ENCODE results near the gene PPP1R14B.
A peak's percentile ranks its signal among the peaks of the same experiment; 100 is the strongest.

The PPP1R14B gene, protein sequence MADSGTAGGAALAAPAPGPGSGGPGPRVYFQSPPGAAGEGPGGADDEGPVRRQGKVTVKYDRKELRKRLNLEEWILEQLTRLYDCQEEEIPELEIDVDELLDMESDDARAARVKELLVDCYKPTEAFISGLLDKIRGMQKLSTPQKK

DNA sequence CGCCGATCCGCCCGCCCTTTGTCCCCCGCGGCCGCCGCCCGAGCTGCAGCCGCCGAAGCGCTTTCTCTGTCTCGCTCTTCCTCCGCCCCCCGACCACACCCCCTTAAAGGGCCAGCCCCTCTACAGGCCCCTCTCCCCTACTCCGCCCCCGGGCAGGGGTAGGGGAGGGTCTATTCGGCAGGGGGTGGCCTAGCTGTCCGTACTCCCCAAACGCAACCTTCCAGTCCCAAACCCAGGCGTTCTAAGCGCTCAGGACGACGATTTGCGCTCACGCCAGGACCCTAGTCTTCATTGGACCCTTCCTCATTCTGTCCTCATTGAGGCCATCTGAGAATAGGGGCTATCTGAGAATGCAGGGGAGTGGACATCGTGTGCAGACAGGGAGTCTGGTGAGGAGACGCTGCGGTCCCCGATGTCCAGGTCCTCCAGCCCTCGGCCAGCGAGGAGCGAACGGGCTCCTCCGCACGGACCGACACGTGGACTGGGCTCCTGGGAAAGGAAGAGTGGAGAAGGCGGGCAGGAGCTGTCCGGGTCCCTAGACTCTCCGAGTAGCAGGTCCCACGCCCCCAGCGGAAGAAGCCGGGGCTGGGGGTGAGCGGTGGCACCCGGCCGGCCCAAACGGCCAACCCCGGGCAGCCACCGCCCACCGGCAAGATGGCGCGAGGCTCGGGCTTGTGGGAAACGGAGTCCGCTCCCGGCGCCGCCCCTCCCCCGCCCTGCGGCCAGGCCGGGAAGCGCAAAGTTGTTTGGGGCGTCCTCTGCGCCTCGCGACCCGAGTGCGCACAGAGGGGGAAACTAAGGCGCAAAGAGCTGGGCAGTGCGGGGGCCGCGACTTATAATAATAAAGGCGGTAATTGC lies at the start of gene PPP1R14B:
Gene PPP1R14B (minus strand): TSS at position 73 of the 858 bp plus-strand sequence. CDS start 270 bp downstream, outside the sequence.
- FAIRE-seq: no peak

DNA sequence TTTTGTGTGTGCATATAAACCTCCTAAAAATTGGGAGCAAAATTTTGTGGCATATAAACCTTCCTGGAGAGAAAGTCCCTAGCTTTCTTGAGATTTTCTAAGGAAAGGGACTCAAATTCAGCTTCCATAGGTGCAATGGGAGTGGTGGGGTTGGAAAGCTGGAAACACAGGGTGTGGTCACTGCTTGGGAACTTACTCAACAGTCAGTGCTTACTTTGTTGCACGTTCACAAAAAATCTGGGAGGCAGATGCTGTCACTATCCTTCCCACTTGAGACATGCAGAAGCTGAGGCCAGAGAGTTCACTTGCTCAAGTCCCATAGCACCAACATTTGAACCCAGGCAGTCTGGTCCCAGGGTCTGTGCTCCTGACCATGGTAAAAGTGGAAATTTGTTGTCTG lies 49.5 kb upstream of the PPP1R14B start:
- no peak for FAIRE-seq

DNA sequence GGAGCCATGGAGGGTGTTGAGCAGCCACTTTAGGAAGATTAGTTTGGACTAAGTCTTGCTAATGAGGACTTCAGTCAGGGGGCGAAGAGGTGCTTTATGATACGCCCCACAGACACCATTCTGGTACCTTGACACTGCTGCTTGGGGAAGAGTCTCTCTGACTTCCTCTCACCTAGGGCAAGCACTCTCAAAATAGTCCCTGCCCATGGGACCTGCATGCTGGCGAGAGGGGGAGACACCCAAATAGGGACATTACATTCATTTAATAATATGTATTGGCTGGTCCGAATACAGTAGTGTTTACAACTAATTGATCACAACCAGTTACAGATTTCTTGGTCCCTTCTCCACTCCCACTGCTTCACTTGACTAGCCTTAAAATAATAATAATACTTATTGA lies 49.0 kb upstream of the PPP1R14B start:
- no peak for FAIRE-seq

DNA sequence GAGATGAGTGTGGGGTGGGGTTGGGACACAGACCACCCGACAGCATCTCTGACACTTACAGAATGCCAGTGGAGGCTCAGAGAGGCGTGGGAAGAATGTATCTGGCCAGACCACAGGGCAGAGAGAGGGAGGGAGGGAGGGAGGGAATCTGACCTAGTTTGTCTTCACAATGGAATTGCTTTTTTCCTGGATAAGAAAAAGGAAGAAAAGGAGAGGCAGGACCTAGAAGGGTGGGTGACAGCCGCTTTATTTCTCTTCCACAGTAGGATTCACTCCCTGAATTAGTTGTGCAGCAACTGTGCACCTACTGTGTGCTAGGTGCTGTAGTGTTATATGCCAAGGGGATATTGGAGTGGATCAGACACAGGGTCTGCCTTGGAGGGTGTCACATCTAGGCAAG lies 48.0 kb upstream of the PPP1R14B start:
- no peak for FAIRE-seq

DNA sequence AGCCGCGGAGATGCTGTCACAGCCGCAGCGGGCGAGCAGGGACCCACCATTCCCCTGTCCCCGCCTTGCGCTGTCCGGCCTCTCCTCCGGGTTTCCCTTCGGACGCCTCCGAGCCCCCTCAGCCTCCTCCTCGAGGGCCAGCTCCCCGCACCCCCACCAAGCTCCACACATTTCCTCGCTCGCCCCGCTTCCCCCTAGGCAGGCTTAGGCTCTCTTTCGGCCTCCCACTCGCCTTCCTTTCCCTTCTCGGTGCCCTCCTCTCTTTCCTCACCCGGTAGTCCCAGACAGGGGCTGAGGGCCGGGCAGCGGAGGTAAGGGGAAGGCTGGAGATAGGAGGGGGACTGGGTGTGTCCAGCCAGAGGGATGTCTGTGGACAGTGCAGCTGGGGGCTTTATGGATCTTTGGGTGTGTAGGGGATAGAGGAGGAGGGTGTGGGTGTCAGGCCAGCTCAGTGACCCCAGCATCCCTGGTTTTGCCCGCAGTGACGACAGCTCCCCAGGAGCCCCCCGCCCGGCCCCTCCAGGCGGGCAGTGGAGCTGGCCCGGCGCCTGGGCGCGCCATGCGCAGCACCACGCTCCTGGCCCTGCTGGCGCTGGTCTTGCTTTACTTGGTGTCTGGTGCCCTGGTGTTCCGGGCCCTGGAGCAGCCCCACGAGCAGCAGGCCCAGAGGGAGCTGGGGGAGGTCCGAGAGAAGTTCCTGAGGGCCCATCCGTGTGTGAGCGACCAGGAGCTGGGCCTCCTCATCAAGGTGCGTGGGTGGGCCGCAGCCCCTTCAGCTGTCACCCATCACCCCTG lies 45.9 kb upstream of the PPP1R14B start:
- no peak for FAIRE-seq

DNA sequence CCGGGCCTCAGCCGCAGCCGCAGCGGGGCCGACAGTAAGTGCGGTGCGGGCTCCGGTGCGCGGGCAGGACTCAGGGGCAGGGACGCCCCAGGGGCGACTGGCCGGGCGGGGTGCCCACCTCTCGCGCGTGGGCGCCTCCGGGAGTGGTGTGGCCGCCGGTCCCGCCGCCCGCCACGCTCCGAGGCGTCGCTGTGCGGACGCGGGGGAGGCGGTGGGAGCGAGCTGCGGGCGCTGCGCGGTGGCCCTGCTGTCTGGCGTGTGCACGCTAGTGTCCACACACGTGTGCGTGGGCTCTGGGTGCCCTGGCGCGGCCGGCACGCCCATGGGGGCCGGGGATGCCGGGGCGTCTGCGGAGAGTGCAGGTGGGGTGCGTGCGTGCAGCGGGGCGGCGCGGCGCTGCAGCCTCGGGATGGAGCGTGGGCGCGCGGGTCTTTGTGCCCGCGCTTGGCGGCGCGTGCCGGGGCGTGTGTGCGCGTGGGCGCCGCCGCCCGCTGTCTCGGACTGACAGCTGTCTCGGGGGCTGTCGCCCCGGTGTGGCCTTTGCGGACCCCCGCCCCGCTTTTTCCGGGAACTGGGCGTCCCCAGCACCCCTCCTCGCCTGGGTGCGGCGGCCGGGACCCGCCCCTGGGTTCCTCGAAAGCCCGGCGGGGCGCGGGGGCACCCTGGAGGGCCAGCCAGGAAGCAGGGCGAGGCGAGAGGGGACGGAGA lies 45.2 kb upstream of the PPP1R14B start:
- FAIRE-seq: no peak

DNA sequence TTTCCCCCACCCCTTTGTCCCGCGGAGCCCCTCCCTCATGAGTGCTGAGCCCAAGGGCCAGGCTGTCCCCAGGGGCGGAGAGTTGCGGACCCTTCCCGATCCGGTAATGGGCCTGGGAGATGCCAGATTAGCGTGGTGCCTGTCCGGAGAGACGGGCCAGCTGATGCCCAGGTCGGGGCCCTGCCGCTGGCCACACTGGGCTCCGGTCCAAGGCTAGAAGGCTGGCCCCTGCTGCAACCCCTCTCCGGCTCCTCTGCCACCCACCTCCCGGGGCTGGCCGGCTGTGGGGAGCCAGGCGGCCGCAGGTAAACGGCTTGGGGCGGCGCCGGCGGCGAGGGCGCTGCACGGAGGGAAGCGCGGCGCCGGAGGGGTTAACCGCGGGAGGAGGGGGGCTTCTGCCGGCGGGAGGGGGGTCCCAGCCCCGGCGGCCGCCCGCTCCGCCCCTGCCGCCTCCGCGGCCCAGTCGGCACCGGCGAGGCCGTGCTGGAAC lies 44.6 kb upstream of the PPP1R14B start, which contains the start of gene KCNK4:
Gene KCNK4 (plus strand): TSS at position 41 of the 490 bp plus-strand sequence. CDS start 1,717 bp downstream, outside the sequence.
- no peak for FAIRE-seq

DNA sequence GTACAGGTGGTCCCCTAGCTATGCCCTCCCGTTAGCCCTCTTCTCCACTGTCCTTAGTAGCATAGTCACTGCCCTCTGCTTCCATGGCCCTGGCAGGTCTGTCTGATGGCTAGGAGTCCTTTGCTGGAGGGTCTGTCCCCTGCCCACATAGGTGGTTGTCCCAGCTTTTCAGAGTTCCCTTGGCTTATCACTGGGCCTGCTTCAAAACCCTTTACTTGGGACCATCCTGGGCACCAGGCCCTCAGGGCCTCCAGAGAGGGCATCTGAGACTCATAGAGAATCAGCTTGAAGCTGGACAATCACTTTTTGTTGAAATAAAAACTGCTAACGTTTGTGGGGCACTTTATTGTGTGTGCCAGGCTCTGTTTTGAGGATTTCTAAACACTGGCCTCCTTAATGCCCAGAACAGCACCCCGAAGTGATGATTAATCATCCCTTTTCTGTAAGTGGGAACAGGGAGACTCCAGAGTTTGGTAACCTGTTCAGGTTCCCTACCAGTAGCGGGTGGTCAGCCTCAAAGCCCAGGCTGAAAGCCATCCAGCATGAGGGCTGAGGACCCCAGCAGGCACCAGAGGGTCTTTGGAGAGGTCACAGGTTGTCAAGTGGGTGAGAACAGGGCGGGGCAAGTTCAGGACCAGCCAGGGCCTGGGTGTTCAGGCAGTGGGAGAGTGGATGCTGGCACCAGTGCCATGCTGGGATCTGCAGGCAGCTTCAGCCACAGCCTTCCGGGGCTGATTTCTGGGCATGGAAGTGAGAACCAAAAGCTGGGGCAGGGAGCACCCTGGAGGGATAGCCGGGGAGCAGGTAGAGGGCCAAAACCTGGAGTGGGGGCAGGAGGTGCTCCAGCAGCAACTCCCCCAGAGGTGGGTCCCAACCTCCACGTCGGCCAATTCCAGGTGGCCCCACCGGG lies 43.9 kb upstream of the PPP1R14B start:
- no peak for FAIRE-seq

DNA sequence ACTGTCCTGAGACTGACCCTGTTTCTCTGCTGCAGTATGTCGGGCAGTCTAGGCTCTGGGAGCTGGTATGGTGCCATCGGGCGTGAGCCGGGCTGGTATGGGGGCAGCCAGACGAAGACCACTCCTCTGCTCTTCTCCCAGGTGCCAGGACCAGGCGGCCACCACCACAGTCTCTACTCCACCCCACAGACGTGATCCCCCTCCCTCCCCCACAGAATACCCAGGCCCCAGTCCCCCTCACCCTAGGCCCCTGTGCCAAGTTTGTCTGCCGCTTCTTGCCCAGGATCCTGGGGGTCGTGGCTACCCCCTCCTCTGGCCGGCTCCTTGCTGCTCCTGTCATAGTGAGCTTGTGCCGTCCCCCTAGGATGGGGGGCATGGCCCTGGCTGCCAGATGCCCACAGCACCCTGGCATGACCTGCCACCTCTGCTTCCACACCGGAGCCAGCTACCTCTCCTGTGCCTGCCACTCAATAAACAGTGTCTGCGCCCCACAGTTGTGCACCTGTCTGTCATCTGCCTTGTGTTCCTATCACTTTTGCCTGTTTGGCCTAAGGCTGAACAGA lies 42.3 kb upstream of the PPP1R14B start:
- FAIRE-seq: no peak

DNA sequence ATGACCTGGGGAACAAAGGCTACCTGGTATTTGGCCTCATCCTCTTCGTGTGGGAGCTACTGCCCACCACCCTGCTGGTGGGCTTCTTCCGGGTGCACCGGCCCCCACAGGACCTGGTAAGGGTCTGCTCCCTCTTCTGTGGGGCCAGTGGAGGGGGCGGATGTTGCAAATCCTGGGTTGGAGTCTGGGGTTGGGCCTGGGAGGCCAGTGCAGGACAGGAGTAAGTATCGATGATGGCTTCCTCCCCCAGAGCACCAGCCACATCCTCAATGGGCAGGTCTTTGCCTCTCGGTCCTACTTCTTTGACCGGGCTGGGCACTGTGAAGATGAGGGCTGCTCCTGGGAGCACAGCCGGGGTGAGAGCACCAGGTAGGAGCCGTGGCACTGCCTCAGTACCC lies 41.6 kb upstream of the PPP1R14B start:
- FAIRE-seq: no peak

DNA sequence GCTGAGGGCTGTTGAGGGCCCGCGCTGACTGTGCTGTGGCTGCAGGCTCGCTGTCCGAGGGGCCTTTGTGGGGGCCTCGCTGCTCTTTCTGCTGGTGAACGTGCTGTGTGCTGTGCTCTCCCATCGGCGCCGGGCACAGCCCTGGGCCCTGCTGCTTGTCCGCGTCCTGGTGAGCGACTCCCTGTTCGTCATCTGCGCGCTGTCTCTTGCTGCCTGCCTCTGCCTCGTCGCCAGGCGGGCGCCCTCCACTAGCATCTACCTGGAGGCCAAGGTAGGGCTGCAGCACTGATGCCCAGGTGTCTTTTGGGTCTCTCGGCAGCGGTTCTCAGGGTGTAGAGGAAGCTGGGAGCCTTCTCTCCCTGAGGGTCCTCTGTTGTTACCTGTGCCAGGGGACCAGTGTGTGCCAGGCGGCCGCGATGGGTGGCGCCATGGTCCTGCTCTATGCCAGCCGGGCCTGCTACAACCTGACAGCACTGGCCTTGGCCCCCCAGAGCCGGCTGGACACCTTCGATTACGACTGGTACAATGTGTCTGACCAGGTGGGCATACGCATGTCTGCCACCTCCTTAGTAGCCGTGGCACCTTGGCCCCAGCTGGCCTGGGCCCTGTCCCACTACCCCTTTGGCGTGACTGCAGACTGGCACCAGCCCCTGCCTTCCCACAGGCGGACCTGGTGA lies 41.1 kb upstream of the PPP1R14B start:
- FAIRE-seq: no peak

DNA sequence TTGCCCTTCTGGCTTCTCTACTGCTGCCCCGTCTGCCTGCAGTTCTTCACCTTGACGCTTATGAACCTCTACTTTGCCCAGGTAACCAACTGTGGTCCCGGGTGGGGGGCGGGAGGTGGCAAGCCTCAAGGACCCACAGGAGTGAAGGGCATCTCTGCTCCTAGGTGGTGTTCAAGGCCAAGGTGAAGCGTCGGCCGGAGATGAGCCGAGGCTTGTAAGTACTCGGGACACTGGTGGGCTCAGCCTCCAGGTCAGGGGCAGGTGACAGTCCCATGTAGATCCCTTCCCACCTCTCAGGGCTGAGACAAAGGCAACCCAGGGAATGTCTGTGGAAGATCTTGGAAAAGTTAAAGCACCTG lies 40.0 kb upstream of the PPP1R14B start:
- no peak for FAIRE-seq

DNA sequence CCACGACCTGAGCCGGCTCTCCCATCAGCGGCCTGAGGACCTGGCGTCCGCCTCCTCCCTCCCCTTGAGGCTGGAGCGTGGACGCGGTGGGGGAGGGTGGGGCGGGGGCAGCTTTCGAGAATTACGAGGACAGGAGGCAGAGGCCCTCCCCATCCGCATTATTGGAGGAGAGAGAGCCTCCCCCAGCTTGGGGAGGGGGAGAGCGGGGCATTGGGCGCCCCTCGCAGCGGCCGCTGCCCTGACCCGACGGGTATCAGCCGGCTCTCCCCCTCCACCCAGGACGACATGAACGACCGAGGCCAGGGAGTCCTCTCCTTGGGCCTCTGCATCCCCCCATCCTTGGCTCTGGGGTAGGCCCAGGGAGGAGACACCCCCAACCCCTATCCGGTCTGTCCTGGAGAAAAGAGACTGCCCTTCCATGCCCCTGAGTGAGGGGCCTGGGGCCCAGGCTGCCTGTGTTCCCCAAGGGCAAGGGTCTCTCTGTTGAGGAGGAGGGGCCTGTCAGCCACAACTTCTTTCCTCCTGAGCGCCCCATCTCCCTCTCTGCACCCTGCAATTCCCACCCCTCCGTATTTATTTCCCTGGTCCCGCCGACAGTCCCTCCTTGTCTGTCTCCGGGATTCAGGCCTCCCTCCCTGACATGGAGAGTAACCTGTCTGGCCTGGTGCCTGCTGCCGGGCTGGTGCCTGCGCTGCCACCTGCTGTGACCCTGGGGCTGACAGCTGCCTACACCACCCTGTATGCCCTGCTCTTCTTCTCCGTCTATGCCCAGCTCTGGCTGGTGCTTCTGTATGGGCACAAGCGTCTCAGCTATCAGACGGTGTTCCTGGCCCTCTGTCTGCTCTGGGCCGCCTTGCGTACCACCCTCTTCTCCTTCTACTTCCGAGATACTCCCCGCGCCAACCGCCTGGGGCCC lies 39.4 kb upstream of the PPP1R14B start:
- no peak for FAIRE-seq

DNA sequence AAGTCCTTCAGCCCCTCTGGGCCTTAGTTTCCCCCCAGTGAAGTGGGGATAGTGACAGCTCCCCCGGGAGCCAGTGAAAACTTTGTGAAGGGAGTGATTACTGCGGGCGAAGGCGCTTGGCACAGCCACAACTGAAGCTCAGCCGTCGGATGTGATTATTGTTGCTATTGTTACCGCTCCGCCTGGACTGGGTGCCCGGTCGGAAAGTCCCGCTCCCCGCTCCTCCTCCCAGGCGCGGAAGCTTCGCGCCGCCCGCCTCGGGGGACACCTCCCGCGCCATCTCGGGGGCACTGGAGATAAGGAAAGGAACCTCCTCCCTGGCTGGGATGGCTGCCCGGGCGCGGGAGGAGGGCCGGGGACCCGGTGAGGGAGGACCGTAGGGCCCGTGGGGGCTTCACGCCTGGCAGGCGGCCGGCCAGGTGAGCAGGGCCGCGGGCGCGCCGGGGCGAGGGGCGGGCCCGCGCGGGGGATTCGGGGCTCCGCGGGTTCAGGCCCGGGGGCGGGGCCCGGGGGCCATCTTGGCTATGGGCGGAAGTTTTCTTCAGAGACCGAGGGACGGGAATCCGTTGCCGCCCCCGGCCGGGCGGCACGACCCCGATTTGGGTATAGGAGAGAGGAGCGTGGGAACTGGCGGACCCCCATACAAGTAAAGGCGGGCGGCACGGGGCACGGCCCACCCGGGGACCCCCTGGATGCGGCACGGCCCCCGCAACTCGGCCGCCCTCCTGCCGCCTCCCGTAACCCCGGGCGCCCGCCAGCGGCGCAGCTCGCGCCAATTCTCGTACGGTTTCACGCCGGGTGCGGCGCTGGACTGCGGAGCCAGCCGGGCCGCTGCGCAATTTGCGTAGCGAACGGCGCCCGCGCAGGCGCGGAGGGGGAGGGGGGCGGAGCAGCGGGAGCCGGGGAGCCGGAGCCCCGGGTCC lies 38.5 kb upstream of the PPP1R14B start, which contains the start of gene GPR137:
Gene GPR137 (plus strand): TSS at position 887 of the 923 bp plus-strand sequence. CDS start 677 bp downstream, outside the sequence.
- FAIRE-seq: no peak

DNA sequence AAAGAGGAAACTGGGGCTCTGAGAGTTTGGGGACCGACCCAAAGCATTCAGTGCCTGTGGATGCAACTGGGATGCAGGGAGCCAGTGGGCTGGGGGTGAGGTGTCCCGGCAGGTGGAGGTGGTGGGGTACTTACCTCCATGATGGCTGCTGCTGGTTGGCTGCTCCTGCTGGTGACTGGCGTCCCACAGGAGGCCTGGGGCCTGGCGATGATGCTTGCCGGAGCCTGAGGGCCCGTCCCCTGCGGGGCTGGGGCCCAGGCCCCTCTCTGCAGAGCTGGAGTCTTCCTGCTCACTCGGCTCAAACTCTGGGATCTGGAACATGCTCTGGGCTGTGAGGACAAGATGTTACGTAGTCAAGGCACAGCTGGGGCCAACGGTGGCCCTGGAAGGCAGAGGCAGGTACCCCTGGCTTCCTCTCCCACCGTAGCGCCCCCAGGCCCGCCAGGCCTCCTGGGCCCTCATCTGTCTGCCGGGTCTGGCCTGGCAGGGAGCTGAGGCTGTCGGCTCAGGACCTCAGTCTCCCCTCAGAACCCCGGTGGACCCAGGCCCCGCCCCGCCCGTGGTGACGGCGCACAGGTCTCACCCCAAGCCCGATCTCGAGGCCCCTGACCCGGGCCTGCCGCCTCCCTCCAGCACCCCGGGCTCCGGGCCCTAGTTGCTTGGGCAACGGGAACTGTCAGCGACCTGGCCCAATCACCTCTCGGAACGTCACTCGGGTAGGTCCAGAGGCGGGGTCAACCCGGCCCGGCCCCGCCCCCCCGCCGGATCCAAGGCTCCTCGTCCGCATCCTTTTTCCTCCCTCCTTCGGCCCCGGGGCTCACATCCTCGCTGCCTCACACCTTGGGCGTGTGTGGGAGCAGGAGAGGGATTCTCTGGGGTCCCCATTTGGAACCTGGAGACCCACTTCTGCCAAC lies 37.6 kb upstream of the PPP1R14B start, which contains the start of gene BAD:
Gene BAD (minus strand): TSS at position 618 of the 914 bp plus-strand sequence. CDS start 297 bp downstream, at position 321.
- peak; percentile 87 for FAIRE-seq

DNA sequence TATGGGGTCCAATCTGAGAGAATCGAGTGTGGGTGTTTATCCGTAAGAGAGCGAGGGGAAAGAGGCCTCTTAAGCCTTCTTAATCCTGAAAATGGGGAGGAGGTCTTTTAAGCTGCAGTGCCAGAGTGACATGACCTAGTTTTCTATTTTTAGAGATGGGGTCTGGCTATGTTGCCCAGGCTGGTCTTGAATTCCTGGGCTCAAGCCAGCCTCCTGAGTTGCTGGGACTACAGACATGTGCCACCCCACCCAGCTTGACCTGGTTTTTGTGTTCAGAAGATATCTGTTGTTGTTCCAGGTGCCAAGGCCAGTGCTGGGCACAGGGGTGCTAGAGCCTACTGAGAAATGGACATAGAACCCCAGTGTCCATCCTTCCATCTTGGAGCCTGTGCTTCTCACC lies 36.3 kb upstream of the PPP1R14B start:
- FAIRE-seq: no peak
